ENCODE measurements around the gene HOXB5. TPM values are rescaled to one million over a fixed set of nuclear protein-coding genes. Genes with fewer than 3 reads are reported as not detected.

HOXB5 gene
- total and polyA plus RNA-seq, 2 experiments from 2014 or later, result 0.24 to 1.9 TPM

- H3K4me1 ChIP-seq (ENCODE audit: low read depth), result no peaks in the 10 kb centered on the region
- H3K4me3 ChIP-seq, result no peak overlapping the region
- DNase-seq (ENCODE audit: low read depth in 1 of 2, low spot score in 1 of 2), result no peak
- H3K27me3 ChIP-seq, result peaks cover 100% of the 10 kb centered on the region
- no peak for TF ChIP-seq CTCF (IDR thresholded peaks at IDR 0.05; ENCODE audit: low read depth, low read length)
- H3K27ac ChIP-seq, result no peak overlapping the region
- no peaks in the 10 kb centered on the region for H3K9me3 ChIP-seq (ENCODE audit: low read depth)
- H3K36me3 ChIP-seq, result no peaks in the 10 kb centered on the region
These were observed 1.1 kb upstream of the HOXB5 start for GRCh38 chr17:48594538-48595277.

- no peak overlapping the region for H3K27ac ChIP-seq
- H3K4me1 ChIP-seq (ENCODE audit: low read depth), result no peaks in the 10 kb centered on the region
- H3K4me3 ChIP-seq, result peak overlapping the region; percentile 26
- TF ChIP-seq CTCF (IDR thresholded peaks at IDR 0.05; ENCODE audit: low read depth, low read length), result peak; percentile 90
- peak; percentile 75 to 80 for DNase-seq (ENCODE audit: low read depth in 1 of 2, low spot score in 1 of 2)
- peaks cover 100% of the 10 kb centered on the region for H3K27me3 ChIP-seq
- H3K36me3 ChIP-seq, result no peaks in the 10 kb centered on the region
- H3K9me3 ChIP-seq (ENCODE audit: low read depth), result no peaks in the 10 kb centered on the region
These were observed 410 bp upstream of the HOXB5 start for GRCh38 chr17:48593840-48594537.

DNA sequence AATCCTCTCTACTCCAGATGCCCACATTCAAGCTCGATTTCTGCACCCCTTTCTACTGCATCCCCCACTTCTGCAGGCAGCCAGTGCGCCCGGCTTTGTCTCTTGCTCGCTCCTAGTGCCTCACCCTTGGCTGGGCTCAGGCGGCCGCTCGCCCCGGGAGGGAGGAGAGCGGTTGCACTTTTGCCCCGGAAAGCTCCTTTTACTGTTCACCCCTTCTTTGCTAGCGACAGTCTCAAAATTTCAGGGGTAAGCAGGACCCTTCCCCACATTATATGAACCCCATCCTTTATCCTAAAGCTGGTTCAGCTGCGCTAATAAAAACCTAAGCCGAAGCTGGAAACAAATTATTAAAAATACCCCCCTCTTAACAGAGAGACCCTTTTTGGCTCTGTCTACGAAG, 1.0 kb downstream of the HOXB5 start:
- Histone ChIP-seq H3K36me3 (no peaks in the 10 kb centered on the region), H3K27me3 (peaks cover 100% of the 10 kb centered on the region), H3K4me3 (peak overlapping the region; percentile 26), H3K27ac (no peak overlapping the region), H3K4me1 (ENCODE audit: low read depth) (no peaks in the 10 kb centered on the region), H3K9me3 (ENCODE audit: low read depth) (no peaks in the 10 kb centered on the region)
- TF ChIP-seq CTCF (IDR thresholded peaks at IDR 0.05; ENCODE audit: low read depth, low read length), result no peak
- no peak for DNase-seq (ENCODE audit: low read depth in 1 of 2, low spot score in 1 of 2)

DNA sequence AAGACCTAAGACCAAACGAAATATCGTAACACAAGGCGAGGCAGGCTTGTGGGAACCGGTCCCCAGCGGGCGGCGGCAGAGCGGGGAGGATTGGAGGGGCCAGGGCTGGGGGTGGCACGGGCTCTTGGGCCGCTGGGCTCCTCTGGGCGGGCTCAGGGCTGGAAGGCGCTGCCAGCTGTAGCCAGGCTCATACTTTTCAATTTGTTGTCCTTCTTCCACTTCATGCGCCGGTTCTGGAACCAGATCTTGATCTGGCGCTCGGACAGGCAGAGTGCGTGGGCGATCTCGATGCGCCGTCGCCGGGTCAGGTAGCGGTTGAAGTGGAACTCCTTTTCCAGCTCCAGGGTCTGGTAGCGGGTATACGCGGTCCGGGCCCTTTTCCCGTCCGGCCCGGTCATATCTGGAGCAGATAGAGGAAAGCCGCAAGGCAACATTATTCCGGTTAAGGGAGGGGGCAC, 1.5 kb downstream of the HOXB5 start:
- no peaks in the 10 kb centered on the region for H3K36me3 ChIP-seq
- no peaks in the 10 kb centered on the region for H3K4me1 ChIP-seq (ENCODE audit: low read depth)
- peaks cover 100% of the 10 kb centered on the region for H3K27me3 ChIP-seq
- H3K9me3 ChIP-seq (ENCODE audit: low read depth), result no peaks in the 10 kb centered on the region
- H3K4me3 ChIP-seq, result no peak overlapping the region
- no peak overlapping the region for H3K27ac ChIP-seq
- no peak for DNase-seq (ENCODE audit: low read depth in 1 of 2, low spot score in 1 of 2)
- TF ChIP-seq CTCF (IDR thresholded peaks at IDR 0.05; ENCODE audit: low read depth, low read length), result no peak

DNA sequence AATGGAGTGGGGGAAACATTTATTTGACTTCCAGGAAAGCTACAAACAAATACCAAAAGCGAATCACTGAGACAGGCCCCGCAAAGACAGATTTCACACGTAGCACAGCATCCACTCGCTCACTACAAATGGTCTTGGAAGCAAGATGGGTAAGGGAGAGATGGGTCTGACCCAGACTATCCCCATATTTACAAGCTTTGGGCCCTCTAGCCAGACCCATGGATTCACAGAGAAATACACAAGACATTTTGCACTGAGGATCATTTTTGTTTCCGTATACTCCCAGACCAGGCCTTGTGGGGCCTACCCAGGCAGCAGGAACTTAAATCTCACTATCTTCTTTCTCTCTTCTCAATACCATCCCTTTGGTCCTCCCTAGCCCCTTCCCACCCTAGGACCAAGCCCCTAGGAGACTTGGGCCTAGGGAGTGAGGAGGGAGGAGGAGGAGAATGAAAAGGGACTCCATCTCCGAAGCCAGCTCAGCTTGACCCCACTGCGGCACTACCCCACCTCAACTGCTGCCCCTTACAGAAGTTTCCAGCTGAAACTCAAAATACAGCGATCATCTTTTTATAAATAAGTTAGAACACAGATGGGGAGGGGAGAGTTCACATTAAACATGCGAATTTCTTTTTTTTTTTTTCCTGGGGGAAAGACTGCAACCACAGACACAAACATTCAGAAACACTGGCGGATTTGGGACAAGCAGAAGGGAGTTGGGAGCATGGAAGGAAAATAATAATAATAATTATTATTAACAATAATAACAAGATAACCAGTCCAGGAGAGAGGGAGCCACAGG, 2.1 kb downstream of the HOXB5 start:
- H3K27me3 ChIP-seq, result peaks cover 100% of the 10 kb centered on the region
- DNase-seq (ENCODE audit: low read depth in 1 of 2, low spot score in 1 of 2), result no peak
- TF ChIP-seq CTCF (IDR thresholded peaks at IDR 0.05; ENCODE audit: low read depth, low read length), result no peak
- no peak overlapping the region for H3K27ac ChIP-seq
- H3K36me3 ChIP-seq, result no peaks in the 10 kb centered on the region
- no peaks in the 10 kb centered on the region for H3K4me1 ChIP-seq (ENCODE audit: low read depth)
- H3K9me3 ChIP-seq (ENCODE audit: low read depth), result no peaks in the 10 kb centered on the region
- no peak overlapping the region for H3K4me3 ChIP-seq
